Memory B cell (primary cell): ENCODE data around the gene HIVEP2.
A peak's percentile ranks its signal among the peaks of the same experiment; 100 is the strongest.
"Not testable (repeated sequence)": the region's sequence is repeated elsewhere in the genome, so short reads cannot be mapped to it uniquely, and the experiment has no call there.

ENCODE experiments used
- ATAC-seq: fragments of 150-1000 bp; cut with Tn5 transposase; 2 replicates; pipeline ENCODE4 v1.10.0; 2021; ENCODE audit warnings: low read depth, mild to moderate bottlenecking, moderate library complexity
- DNase-seq, 2 donors: peaks; one replicate each; pipeline ENCODE4 v3.0.0; 2022; ENCODE audit warnings: low spot score in 2 of 2
- H3K27ac Mint-ChIP-seq: one replicate; pipeline ENCODE4 v1.8.0; 2022; ENCODE audit warnings: mild to moderate bottlenecking, moderate library complexity, mixed read lengths
- H3K27me3 Mint-ChIP-seq: one replicate; pipeline ENCODE4 v1.8.0; 2022; ENCODE audit warnings: mixed read lengths
- H3K36me3 Mint-ChIP-seq: one replicate; pipeline ENCODE4 v1.8.0; 2022; ENCODE audit warnings: mild to moderate bottlenecking, mixed read lengths
- H3K4me1 Mint-ChIP-seq: one replicate; pipeline ENCODE4 v1.8.0; 2022; ENCODE audit warnings: mixed read lengths
- H3K4me3 Mint-ChIP-seq: one replicate; pipeline ENCODE4 v1.8.0; 2022; ENCODE audit warnings: mild to moderate bottlenecking, moderate library complexity, mixed read lengths
- H3K9me3 Mint-ChIP-seq: one replicate; pipeline ENCODE4 v1.8.0; 2022; ENCODE audit warnings: mixed read lengths

Gene HIVEP2, protein sequence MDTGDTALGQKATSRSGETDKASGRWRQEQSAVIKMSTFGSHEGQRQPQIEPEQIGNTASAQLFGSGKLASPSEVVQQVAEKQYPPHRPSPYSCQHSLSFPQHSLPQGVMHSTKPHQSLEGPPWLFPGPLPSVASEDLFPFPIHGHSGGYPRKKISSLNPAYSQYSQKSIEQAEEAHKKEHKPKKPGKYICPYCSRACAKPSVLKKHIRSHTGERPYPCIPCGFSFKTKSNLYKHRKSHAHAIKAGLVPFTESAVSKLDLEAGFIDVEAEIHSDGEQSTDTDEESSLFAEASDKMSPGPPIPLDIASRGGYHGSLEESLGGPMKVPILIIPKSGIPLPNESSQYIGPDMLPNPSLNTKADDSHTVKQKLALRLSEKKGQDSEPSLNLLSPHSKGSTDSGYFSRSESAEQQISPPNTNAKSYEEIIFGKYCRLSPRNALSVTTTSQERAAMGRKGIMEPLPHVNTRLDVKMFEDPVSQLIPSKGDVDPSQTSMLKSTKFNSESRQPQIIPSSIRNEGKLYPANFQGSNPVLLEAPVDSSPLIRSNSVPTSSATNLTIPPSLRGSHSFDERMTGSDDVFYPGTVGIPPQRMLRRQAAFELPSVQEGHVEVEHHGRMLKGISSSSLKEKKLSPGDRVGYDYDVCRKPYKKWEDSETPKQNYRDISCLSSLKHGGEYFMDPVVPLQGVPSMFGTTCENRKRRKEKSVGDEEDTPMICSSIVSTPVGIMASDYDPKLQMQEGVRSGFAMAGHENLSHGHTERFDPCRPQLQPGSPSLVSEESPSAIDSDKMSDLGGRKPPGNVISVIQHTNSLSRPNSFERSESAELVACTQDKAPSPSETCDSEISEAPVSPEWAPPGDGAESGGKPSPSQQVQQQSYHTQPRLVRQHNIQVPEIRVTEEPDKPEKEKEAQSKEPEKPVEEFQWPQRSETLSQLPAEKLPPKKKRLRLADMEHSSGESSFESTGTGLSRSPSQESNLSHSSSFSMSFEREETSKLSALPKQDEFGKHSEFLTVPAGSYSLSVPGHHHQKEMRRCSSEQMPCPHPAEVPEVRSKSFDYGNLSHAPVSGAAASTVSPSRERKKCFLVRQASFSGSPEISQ (N-terminal part only)

DNA sequence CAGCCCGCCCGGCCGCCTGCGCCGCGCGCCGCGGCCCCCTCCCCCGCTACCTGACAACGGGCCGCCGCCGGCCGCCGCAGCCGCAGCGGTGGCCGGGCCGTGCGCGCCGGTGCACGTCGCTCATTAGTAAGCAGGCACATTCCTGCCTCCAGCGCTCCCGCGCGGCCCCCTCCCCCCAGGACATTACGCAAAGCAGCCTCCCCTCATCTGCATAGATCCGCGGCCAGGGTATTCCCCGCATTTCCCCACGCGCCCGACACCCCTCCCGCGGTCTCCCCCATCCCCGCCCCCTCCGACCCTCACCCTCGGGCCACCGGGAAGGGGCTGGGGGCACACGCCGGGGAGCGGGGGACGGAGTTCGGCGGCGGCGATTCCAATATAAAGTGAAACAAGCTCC, at the start of gene HIVEP2:
HIVEP2 (minus strand) TSS at position 128 of the 397 bp plus-strand sequence. CDS start 170,438 bp downstream, outside the sequence.
- H3K27me3 Mint-ChIP-seq = no peaks in the 10 kb centered on the region
- H3K4me3 Mint-ChIP-seq = peak within 1 kb of the TSS; percentile 97
- H3K27ac Mint-ChIP-seq = peak within 1 kb of the TSS; percentile 98
- ATAC-seq (peak; percentile 20), DNase-seq (peak in 1 of 2 donors; percentile 72)
- no peaks in the 10 kb centered on the region for H3K9me3 Mint-ChIP-seq
- H3K4me1 Mint-ChIP-seq = peaks cover 18% of the 10 kb centered on the region
- no peaks in the 10 kb centered on the region for H3K36me3 Mint-ChIP-seq

DNA sequence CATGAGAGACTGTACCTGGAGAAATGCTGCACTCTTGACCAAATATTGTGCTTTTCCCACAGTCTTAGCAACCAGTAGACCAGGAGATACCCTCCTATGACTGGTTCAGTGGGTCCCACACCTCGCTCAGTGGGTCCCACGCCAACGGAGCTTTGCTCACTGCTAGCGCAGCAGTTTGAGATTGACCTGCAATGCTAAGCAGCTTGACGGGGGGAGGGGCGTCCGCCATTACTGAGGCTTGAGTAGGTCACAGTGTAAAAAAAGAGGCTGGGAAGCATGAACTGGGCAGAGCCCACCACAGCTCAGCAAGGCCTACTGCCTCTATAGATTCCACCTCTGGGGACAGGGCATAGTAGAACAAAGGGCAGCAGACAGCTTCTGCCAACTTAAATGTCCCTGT, 49.0 kb upstream of the HIVEP2 start:
- Mint-ChIP-seq H3K9me3 (peaks cover 2% of the 10 kb centered on the region), H3K36me3 (peaks cover 3% of the 10 kb centered on the region), H3K27me3 (peaks cover 3% of the 10 kb centered on the region), H3K4me1 (no peaks in the 10 kb centered on the region), H3K4me3 (no peak overlapping the region), H3K27ac (no peak overlapping the region)
- DNase-seq (no peak), ATAC-seq (no peak)

GRCh38 chr6:142987490-142987889, 42.5 kb upstream of the HIVEP2 start:
- Mint-ChIP-seq H3K27ac (no peak overlapping the region), H3K9me3 (no peaks in the 10 kb centered on the region), H3K4me3 (no peak overlapping the region), H3K4me1 (no peaks in the 10 kb centered on the region), H3K27me3 (peaks cover 3% of the 10 kb centered on the region), H3K36me3 (peaks cover 3% of the 10 kb centered on the region)
- no peak for DNase-seq
- no peak for ATAC-seq

DNA sequence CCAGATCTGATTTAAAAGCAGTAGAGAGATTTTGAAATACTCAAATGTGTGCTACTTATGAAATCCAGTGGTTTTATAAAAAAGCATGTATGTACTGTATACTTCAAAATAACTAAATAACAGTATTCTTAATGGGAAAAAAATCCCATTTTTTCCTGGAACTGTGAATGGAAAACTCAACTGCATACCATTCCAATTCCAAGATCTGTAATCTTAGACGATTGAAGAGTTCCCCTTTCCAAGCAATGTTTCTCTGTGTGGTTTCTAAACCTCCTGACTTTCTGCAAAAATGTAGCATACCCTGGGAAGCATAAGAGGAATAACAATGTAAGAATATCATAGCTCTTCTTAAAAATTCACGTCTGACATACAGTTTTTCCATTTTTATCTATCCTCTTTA, 40.3 kb upstream of the HIVEP2 start:
- Mint-ChIP-seq H3K4me1 (no peaks in the 10 kb centered on the region), H3K4me3 (no peak overlapping the region), H3K9me3 (peaks cover 8% of the 10 kb centered on the region), H3K27ac (no peak overlapping the region), H3K27me3 (peaks cover 2% of the 10 kb centered on the region), H3K36me3 (peaks cover 3% of the 10 kb centered on the region)
- no peak for ATAC-seq
- DNase-seq = no peak

DNA sequence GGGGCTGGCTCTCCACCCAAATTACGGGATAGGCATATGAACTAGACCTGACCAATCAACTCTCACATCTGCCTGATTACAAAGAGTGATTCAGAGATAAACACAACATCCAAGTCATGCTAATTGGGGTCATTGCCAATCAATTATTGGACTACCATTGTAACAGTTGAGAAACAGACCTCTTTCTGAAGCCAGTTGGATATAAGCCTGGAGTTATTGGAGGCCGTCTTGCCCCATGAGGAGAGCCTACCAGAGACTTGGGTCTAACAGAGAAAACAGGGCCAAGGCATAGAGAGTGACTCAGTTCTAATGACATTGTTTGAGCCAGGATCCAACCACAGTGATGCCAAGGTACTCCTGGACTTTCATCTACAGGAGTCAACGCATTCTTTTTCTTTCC, 39.4 kb upstream of the HIVEP2 start:
- H3K36me3 Mint-ChIP-seq = peaks cover 3% of the 10 kb centered on the region
- H3K27ac Mint-ChIP-seq = no peak overlapping the region
- DNase-seq = no peak
- no peaks in the 10 kb centered on the region for H3K4me1 Mint-ChIP-seq
- no peak for ATAC-seq
- H3K9me3 Mint-ChIP-seq = peaks cover 8% of the 10 kb centered on the region
- peaks cover 2% of the 10 kb centered on the region for H3K27me3 Mint-ChIP-seq
- H3K4me3 Mint-ChIP-seq = no peak overlapping the region

DNA sequence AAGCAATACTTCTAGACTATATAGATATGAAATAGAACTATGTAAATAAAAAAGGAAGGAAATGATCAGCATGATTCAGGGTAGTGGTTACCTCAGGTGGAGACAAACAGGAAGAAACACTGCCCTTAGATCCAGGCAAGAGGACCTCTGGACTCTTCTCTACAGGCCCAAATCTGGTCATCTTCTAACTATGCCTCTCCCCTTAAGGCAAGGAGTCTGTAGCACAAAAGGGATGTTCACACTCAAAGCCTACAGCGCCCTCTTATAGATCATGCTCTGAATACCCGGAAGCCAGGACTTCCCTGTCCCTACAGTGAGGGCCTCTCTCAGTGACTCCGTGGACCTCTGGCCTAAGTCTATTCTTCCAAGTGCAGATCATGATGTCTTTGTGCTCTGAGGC, 30.4 kb upstream of the HIVEP2 start:
- H3K9me3 Mint-ChIP-seq = peaks cover 1% of the 10 kb centered on the region
- no peaks in the 10 kb centered on the region for H3K27me3 Mint-ChIP-seq
- H3K4me1 Mint-ChIP-seq = peaks cover 11% of the 10 kb centered on the region
- no peak overlapping the region for H3K27ac Mint-ChIP-seq
- H3K36me3 Mint-ChIP-seq = no peaks in the 10 kb centered on the region
- no peak overlapping the region for H3K4me3 Mint-ChIP-seq
- ATAC-seq (peak; percentile 58), DNase-seq (no peak)

- ATAC-seq, DNase-seq, H3K9me3 Mint-ChIP-seq, H3K4me1 Mint-ChIP-seq, H3K27me3 Mint-ChIP-seq, H3K27ac Mint-ChIP-seq, H3K36me3 Mint-ChIP-seq, H3K4me3 Mint-ChIP-seq: not testable (repeated sequence)
Observed at GRCh38 chr6:142970941-142971340, 26.0 kb upstream of the HIVEP2 start.

DNA sequence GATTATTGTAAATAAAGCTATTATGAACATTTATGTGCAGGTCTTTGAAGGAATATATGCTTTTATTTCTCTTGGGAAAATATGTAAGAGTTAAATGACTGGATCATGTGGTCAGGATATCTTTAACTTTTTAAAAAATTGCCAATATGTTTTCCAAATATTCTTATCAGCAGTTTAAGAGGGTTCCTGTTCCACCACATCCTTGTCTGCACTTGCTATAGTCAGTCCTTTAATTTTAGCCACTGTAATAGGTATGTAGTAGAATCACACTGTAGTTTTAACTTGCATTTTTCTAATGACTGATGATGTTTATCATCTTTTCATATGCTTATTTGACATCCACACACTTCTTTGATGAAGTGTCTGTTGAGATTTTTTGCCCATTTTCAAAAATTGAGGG, 23.6 kb upstream of the HIVEP2 start:
- no peak for ATAC-seq
- Mint-ChIP-seq H3K27me3 (no peaks in the 10 kb centered on the region), H3K4me3 (no peak overlapping the region)

DNA sequence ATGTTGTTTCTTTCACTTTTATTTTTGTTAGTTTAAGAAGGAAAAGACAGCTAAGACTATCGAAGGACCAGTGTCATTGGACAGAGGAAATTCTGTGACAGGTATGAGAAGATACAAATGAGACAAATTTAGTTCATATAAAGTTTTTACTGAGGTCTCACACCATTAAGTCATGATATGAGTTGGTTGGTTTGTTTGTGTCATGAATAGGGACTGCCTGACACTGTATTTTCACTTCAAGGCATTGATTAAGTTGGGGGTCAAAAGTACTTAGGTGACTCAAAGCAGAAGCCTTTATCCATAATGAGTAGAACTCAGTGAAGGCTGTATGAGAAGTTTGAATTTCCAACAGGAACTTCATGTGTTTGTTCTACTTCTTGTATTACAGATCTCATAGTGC, 21.3 kb upstream of the HIVEP2 start:
- H3K36me3 Mint-ChIP-seq = no peaks in the 10 kb centered on the region
- H3K27ac Mint-ChIP-seq = no peak overlapping the region
- no peaks in the 10 kb centered on the region for H3K27me3 Mint-ChIP-seq
- DNase-seq = no peak
- no peak for ATAC-seq
- H3K4me3 Mint-ChIP-seq = no peak overlapping the region
- no peaks in the 10 kb centered on the region for H3K4me1 Mint-ChIP-seq
- no peaks in the 10 kb centered on the region for H3K9me3 Mint-ChIP-seq

More for the DNA sequence above, 23.6 kb upstream of the HIVEP2 start:
- no peaks in the 10 kb centered on the region for H3K9me3 Mint-ChIP-seq
- no peak overlapping the region for H3K27ac Mint-ChIP-seq
- no peak for DNase-seq
- H3K36me3 Mint-ChIP-seq = no peaks in the 10 kb centered on the region
- H3K4me1 Mint-ChIP-seq = no peaks in the 10 kb centered on the region

GRCh38 chr6:142965164-142965563, 20.2 kb upstream of the HIVEP2 start:
- peaks cover 5% of the 10 kb centered on the region for H3K36me3 Mint-ChIP-seq
- H3K27me3 Mint-ChIP-seq = no peaks in the 10 kb centered on the region
- no peak for ATAC-seq
- peaks cover 3% of the 10 kb centered on the region for H3K9me3 Mint-ChIP-seq
- no peak overlapping the region for H3K4me3 Mint-ChIP-seq
- H3K27ac Mint-ChIP-seq = no peak overlapping the region
- no peaks in the 10 kb centered on the region for H3K4me1 Mint-ChIP-seq
- DNase-seq = no peak

DNA sequence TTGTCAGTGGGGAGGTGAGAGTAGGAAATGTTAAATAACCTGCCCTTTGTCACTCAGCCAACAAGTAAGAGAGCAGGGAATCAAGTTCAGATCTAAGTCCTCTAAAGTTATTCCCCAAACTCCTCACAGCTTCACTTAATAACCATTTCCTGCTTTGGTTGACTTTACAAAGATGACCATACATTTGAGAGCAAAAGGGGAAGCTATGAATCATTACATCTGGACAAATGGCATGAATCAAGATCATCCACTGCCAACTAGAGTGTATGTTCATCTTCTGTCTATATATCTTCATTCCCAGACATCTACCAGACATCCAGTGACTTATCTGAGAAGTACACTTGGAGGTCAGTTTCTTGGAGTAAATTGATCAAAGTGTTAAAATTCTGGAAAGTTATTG, 15.1 kb upstream of the HIVEP2 start:
- H3K27me3 Mint-ChIP-seq = no peaks in the 10 kb centered on the region
- peaks cover 3% of the 10 kb centered on the region for H3K9me3 Mint-ChIP-seq
- ATAC-seq (no peak), DNase-seq (no peak)
- H3K4me1 Mint-ChIP-seq = no peaks in the 10 kb centered on the region
- H3K4me3 Mint-ChIP-seq = no peak overlapping the region
- peaks cover 5% of the 10 kb centered on the region for H3K36me3 Mint-ChIP-seq
- no peak overlapping the region for H3K27ac Mint-ChIP-seq

GRCh38 chr6:142958343-142958742, 13.4 kb upstream of the HIVEP2 start:
- no peaks in the 10 kb centered on the region for H3K27me3 Mint-ChIP-seq
- H3K36me3 Mint-ChIP-seq = peaks cover 5% of the 10 kb centered on the region
- ATAC-seq (no peak), DNase-seq (no peak)
- peaks cover 6% of the 10 kb centered on the region for H3K4me1 Mint-ChIP-seq
- H3K9me3 Mint-ChIP-seq = peaks cover 3% of the 10 kb centered on the region
- no peak overlapping the region for H3K4me3 Mint-ChIP-seq
- H3K27ac Mint-ChIP-seq = no peak overlapping the region

DNA sequence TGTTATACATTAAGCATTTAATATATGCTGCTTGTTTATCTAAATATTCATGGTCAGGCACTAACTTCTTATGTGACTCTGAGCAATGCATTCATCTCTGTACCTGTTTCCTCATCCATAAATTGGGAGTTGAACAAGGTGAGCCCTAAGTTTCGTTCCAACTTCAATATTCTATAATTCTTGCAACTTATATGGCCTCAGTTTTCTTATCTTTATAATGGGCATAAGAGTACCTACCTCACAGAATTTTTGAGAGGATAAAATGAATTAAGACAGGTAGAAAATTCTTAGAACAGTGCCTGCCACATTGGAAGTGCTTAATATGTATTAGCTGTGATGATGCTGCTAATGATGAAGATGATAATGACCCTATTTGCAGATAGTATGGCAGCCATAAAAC, 11.8 kb upstream of the HIVEP2 start:
- Mint-ChIP-seq H3K4me3 (no peak overlapping the region), H3K27me3 (no peaks in the 10 kb centered on the region), H3K9me3 (peaks cover 3% of the 10 kb centered on the region), H3K36me3 (peaks cover 5% of the 10 kb centered on the region), H3K27ac (no peak overlapping the region), H3K4me1 (peaks cover 18% of the 10 kb centered on the region)
- ATAC-seq (no peak), DNase-seq (no peak)

DNA sequence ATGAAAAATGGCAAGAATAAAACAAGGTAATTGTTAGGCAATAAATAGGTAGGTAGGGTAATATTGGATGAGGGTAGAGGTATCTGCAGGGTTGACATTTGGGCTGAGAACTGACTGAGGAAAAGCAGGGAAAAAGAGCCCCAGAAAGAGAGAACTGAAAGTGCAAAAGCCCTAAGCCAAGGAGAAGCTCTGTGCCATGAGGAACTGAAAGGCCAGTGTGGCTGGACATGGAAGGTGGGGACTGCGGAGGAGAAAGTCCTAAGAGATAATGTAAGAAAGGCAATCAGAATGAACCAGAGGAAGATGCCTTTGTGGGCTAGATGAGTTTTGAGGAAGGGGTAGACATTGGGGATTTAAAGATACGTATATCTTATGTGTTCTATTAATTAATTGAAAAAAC, 9.9 kb upstream of the HIVEP2 start:
- Mint-ChIP-seq H3K4me1 (peaks cover 22% of the 10 kb centered on the region), H3K27ac (peak overlapping the region; percentile 2), H3K4me3 (no peak overlapping the region), H3K27me3 (no peaks in the 10 kb centered on the region), H3K9me3 (no peaks in the 10 kb centered on the region), H3K36me3 (no peaks in the 10 kb centered on the region)
- no peak for DNase-seq
- no peak for ATAC-seq
